SK-N-MC (cell line): Measurements from ENCODE around the gene GPR35.

ENCODE experiments used
- EZH2 ChIP-seq: fragments of 200-600 bp; sonication (generic); IDR thresholded peaks from one replicate; pipeline ENCODE4 v1.6.1; 2017; ENCODE audit warnings: antibody characterized with exemption
- FOXP2 ChIP-seq: optimal IDR thresholded peaks from 2 replicates; pipeline ENCODE3; 2011; ENCODE audit warnings: mild to moderate bottlenecking, moderate library complexity; ENCODE audit not compliant: insufficient read depth; ENCODE audit errors: extremely low read length, control extremely low read depth
- POLR2AphosphoS5 ChIP-seq: IDR thresholded peaks from 2 replicates; pipeline ENCODE4 v1.6.1; 2012; ENCODE audit warnings: mild to moderate bottlenecking, low read depth, low read length, borderline replicate concordance

GRCh38 chr2:240586919-240587800 lies 38.1 kb upstream of the GPR35 start:
- TF ChIP-seq EZH2 (no peak), FOXP2 (no peak), POLR2AphosphoS5 (no peak)
